Mucosa of rectum (tissue), 2 donors: ENCODE results near the gene CD74.
A peak's percentile ranks its signal among the peaks of the same experiment; 100 is the strongest.

ENCODE experiments used
- H3K27ac ChIP-seq, 2 donors: one replicate each; pipeline ENCODE4 v1.7.0; 2013; ENCODE audit warnings: inconsistent platforms in 2 of 2, low read depth in 2 of 2, low read length in 2 of 2
- H3K27me3 ChIP-seq, 2 donors: one replicate each; pipeline ENCODE4 v1.7.0; 2013; ENCODE audit warnings: low read length in 2 of 2; ENCODE audit not compliant: control insufficient read depth in 2 of 2, insufficient read depth in 2 of 2
- H3K36me3 ChIP-seq, 2 donors: one replicate each; pipeline ENCODE4 v1.7.0; 2013; ENCODE audit warnings: low read length in 2 of 2; ENCODE audit not compliant: control insufficient read depth in 2 of 2, insufficient read depth in 2 of 2
- H3K4me1 ChIP-seq, 2 donors: one replicate each; pipeline ENCODE4 v1.7.0; 2013; ENCODE audit warnings: low read length in 2 of 2, mild to moderate bottlenecking in 1 of 2; ENCODE audit not compliant: control insufficient read depth in 2 of 2, insufficient read depth in 2 of 2
- H3K4me3 ChIP-seq, 2 donors: one replicate each; pipeline ENCODE4 v1.7.0; 2013; ENCODE audit warnings: low read length in 2 of 2
- H3K9ac ChIP-seq, 2 donors: one replicate each; pipeline ENCODE4 v1.7.0; 2013; ENCODE audit warnings: low read length in 2 of 2, low read depth in 1 of 2, mild to moderate bottlenecking in 1 of 2
- H3K9me3 ChIP-seq, 2 donors: one replicate each; pipeline ENCODE4 v1.7.0; 2013; ENCODE audit warnings: low read length in 2 of 2; ENCODE audit not compliant: control insufficient read depth in 2 of 2
- donor health status: healthy.
- donor health status: Normal muscosa, but diverticular disease.

The CD74 gene

GRCh38 chr5:150352244-150353031 is 60.3 kb downstream of the CD74 start:
- Histone ChIP-seq H3K36me3 (no peaks in the 10 kb centered on the region), H3K9ac (peak overlapping the region in 1 of 2 donors; percentile 52), H3K9me3 (no peaks in the 10 kb centered on the region), H3K27me3 (no peaks in the 10 kb centered on the region), H3K27ac (peak overlapping the region; percentile 64 to 87), H3K4me1 (peaks cover 21 to 52% of the 10 kb centered on the region in 2 donors), H3K4me3 (peak overlapping the region in 1 of 2 donors; percentile 25)
